AG09309 (cell line): ENCODE results near the gene PROK1.

Experiments
- DNase-seq: peaks from one replicate; pipeline ENCODE4 v3.0.0-alpha.2; 2010; ENCODE audit warnings: low read depth
- H3K4me3 ChIP-seq: 2 replicates; pipeline ENCODE4 v1.5.1; 2011; ENCODE audit warnings: mild to moderate bottlenecking, low read depth, low read length, moderate library complexity; ENCODE audit not compliant: control insufficient read depth
- TF ChIP-seq, protein P1 (sequence below): IDR thresholded peaks from 2 replicates; pipeline ENCODE4 v1.5.1; 2011; ENCODE audit warnings: mild to moderate bottlenecking, low read depth, low read length, inconsistent platforms; ENCODE audit not compliant: insufficient read depth, control insufficient read depth; ENCODE audit errors: missing control alignments

The PROK1 gene

GRCh38 chr1:110485725-110486124, 34.8 kb downstream of the PROK1 start:
- H3K4me3 ChIP-seq, result no peak overlapping the region
- TF ChIP-seq, protein P1, sequence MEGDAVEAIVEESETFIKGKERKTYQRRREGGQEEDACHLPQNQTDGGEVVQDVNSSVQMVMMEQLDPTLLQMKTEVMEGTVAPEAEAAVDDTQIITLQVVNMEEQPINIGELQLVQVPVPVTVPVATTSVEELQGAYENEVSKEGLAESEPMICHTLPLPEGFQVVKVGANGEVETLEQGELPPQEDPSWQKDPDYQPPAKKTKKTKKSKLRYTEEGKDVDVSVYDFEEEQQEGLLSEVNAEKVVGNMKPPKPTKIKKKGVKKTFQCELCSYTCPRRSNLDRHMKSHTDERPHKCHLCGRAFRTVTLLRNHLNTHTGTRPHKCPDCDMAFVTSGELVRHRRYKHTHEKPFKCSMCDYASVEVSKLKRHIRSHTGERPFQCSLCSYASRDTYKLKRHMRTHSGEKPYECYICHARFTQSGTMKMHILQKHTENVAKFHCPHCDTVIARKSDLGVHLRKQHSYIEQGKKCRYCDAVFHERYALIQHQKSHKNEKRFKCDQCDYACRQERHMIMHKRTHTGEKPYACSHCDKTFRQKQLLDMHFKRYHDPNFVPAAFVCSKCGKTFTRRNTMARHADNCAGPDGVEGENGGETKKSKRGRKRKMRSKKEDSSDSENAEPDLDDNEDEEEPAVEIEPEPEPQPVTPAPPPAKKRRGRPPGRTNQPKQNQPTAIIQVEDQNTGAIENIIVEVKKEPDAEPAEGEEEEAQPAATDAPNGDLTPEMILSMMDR, result no peak
- no peak for DNase-seq

DNA sequence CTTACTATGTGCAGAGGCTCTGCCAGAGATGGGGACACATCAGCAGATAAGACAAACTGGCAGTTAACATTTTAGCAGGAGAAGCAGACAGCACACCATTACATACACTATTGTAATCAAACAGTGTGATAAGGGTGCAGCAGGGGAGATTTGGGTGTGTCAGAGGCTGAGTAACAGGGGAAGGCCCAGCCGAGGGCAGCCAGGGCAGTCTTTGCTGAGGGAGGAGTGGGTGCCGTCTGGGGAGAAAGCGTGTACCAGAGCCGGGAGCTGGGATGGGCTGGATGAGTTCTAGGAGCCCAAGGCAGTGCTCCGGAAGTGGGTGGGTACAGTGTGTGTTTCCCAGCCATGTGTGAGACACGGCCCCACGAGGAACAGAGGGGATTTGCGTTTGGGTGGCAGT, 36.8 kb downstream of the PROK1 start:
- no peak overlapping the region for H3K4me3 ChIP-seq
- TF ChIP-seq, protein P1, result no peak
- no peak for DNase-seq

- DNase-seq, result no peak
- TF ChIP-seq, protein P1, result no peak
Measured at GRCh38 chr1:110488161-110488560, 37.2 kb downstream of the PROK1 start.

DNA sequence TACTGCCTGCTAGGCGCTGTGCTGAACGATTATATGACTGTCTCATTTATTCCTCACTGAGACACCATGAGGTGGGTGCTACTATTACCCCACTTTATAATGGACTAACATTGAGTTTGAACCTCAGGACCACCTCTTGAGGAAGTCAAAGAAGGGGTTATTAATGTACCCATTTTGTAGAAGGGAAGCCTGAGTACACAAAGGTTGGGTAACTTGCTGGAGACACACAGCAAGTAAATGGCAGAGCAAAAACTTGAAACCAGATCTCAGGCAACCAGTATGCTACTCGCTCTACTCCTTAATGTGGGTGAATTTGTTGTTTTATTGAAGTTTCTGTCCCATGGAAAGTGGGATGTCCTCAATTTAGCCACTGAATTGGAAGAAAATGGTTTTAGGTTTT, 37.9 kb downstream of the PROK1 start:
- TF ChIP-seq, protein P1, result no peak
- DNase-seq, result no peak
- no peak overlapping the region for H3K4me3 ChIP-seq

More at GRCh38 chr1:110488161-110488560, 37.2 kb downstream of the PROK1 start:
- H3K4me3 ChIP-seq, result no peak overlapping the region

- no peak overlapping the region for H3K4me3 ChIP-seq
- no peak for DNase-seq
- TF ChIP-seq, protein P1, result no peak
Measured at GRCh38 chr1:110489406-110489805, 38.5 kb downstream of the PROK1 start.

- no peak overlapping the region for H3K4me3 ChIP-seq
- DNase-seq, result no peak
Measured at GRCh38 chr1:110489973-110490542, 39.1 kb downstream of the PROK1 start.

More at GRCh38 chr1:110489973-110490542, 39.1 kb downstream of the PROK1 start:
- TF ChIP-seq, protein P1, result no peak
